GOT3 (cell line): ENCODE measurements around the gene UCP2.

Source experiments
- DNase-seq: peaks from one replicate; lab custom pipeline; 2025; ENCODE audit warnings: mixed read lengths; lab: John Stamatoyannopoulos, UW

UCP2 gene

DNA sequence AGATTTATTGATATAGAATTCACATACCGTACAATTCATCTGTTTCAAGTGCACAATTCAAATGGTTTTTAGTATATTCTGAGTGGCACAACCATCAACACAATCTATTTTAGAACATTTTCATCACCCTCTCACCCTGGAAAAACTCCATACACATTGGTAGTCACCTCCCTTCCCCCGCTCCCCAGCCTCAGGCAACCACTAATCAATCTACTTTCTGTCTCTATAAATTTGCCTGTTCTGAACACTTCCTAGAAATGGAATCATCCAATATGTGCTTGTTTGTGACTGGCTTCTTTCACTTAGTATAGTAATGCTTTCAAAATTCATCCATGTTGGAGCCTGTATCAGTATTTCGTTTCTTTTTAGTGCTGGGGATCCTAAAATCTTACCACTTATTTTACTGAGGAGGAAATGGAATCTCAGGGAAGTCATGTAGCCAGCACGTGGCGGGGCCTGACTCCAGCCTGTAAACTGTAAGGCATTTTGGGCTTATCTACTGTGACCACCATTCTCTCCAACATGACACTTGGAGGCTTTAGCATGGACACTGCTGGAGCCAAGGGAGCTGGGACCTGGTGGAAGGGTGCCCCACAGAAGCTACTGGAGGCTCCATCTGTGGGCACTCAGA lies 27.1 kb upstream of the UCP2 start:
- no peak for DNase-seq

DNA sequence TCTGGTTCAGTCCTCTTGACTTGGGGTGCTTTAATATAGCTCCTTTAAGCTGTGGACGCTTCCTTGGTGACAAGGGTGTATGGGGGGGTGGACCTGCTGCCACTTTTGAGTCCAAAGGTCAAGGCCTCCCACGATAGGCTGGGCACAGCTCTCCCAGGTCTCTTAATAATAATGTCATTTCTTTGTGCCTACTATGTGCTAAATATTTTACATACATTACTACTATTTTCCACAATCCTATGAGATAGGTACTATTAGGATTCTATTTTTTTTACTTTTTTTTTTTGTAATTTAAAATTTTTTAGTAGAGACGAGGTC lies 26.5 kb upstream of the UCP2 start:
- no peak for DNase-seq

DNA sequence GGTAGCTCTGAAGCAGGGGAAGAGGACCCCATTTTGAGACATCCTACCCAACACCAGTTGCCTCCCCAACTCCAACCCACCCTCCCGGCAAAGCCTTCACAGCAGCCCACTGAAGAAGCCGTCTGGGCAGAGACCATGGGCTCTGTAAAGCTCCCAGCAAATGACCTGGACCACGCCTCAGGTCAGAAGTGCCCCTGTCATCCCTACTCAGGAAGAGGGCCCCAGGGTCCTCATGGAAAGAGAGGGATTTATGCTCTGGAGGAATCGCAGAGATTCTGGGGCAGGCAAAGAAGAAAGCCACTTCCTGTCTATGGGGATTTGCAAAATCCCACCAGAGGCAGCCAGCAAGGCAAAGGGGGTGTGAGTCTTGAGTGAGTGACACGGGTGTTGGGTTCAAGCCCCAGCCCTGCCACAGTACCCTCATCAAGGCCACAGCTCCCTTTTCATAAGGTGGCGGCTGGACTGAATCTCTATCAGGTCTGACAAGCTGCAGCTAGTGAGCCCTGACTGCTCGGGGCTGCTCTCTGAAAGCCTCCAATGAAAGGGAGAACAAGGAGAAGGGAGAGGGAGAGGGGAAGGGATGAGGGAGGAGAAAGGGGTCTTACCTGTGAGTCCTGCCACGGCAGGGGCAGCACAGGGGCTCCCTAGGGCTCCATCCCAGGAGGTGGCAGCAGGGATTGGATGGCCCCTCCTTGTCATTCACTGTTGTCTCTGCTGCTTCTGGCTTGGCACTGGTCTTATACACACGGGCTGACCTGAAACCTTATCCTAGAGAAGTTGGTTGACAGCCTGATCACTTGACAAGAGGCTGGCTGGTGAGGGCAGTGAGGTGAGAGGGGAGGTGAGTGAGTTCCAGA lies 26.0 kb upstream of the UCP2 start, which contains the start of gene UCP3:
Gene UCP3 (minus strand): TSS at position 713 of the 857 bp plus-strand sequence. CDS start 2,043 bp downstream, outside the sequence.
- DNase-seq = no peak

DNA sequence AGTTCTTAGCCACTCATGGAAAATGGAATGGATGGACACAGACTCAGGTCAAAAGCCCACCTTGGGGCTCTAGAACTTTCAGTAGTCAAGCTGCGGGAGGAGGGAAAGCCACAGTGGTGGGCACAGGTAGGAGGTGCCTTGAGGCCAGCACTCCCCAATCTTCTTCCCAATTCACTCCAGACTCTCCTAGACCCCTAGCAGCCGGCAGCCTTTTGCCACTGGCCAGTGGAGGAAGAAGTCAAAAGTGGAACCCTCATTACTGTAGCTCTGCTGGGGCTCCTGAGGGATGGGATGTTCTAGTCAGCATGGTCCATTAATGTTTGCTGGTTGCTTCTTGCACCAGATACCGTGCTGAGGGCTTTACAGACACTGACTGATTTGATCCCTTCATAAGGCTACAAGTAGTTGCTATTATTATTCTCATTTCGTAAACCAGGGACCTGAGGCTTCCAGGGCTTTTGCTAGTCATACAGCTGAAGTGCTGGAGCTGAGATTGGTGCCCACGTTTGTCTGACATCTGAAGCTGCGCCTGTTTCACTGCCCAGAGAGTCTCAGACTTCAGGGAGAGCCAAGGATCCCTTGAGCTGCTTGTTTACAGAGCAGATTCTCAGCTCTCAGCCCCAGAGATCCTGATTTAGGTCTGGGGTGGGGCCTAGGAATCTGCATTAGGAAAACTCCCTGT lies 25.2 kb upstream of the UCP2 start:
- DNase-seq = no peak

DNA sequence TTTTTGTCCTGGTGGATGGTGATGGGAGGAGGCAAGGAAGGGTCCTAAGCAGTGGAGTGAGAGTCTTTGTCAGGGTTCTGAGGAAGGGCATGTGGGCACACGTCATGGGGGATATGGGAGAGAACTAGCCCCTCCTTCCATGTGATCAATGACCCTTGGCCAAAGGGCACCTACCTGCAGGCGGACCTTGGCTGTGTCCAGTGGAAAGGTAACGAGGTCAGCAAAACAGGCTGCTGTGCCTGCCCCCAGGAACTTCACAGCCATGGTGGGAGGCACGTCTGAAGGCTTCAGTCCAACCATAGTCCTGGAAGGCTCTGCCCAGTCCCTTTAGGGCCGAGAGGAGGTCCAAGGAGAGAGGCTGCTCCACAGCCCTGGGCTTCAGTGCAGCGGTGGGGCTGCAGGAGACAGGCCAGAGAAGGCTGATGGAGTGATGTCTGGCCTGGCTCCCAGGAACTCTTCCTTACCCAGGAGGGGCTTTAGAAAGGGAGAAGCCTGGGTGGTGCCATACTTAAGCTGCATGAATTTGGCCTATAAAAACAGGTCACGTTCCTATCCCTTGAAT lies 24.2 kb upstream of the UCP2 start:
- no peak for DNase-seq

DNA sequence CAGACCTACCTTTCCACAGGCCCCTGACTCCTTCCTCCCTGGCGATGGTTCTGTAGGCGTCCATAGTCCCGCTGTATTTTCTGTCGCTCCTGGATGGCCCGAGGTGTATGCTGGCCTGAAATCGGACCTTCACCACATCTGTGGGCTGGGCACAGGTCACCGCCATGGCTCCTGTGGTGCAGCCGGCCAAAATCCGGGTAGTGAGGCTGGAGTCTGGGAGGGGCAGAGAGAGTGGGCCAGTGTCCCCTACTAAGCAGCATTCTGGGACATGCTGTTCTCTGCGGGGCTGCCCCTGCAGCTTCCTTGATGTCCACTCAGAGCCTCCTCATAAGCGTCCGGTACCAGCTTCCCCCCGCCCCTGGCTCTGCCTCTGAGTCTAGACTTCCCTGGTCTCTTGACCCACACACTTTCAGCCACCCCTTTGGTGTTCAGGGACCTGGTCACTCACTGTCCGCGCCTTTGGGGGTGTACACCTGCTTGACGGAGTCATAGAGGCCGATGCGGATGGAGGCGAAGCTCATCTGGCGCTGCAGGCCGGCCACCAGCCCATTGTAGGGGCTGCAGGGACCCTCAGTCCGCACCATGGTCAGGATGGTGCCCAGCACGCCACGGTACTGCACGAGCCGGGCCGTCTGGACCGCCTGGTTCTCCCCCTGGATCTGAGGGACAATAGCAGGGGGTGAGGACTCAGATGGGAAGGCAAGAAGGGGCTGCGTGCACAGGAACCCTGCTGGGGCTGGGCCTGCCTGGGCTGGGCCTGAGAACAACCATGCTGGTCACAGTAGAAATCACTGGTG lies 23.3 kb upstream of the UCP2 start:
- no peak for DNase-seq

DNA sequence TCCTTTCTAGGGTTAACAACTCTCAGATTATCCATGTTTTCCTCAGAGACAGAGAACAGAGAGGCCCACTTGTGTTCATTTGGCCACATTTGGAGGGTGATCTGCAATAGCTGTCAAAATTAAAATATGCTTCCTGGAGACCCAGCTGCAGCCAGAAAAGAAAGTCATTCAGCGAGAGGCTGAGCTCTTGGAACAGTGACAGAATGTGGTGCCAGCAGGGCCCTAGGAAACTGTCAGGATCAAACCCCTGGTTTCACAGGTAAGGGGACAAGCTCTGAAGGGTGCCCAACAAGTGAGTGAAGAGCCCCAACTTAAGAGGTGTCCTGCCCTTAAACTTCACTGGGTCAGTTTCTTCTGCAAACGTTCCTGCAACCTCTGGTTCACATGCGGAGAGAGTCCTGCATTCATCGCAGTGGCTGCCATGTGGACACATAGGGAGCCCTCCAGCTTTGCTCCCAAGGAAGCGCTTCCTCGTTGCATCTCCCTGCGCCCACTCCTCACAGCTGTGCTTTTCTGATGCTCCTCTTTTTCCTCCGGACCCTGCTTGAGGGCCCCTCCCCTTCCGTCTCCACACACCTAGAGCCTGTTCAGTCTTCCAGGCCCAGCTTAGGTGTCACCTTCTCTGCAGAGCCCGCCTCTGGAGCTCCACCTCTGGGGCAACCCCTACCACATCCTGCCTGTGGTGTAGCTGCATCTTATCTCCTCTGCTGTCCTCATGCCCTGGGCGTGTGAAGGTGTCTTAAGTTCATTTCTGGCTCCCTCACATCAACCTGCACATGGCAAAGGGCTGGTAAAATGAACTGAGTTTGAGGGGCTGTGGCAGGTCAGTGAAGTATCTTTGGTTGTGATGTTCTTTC lies 22.3 kb upstream of the UCP2 start:
- DNase-seq = no peak

DNA sequence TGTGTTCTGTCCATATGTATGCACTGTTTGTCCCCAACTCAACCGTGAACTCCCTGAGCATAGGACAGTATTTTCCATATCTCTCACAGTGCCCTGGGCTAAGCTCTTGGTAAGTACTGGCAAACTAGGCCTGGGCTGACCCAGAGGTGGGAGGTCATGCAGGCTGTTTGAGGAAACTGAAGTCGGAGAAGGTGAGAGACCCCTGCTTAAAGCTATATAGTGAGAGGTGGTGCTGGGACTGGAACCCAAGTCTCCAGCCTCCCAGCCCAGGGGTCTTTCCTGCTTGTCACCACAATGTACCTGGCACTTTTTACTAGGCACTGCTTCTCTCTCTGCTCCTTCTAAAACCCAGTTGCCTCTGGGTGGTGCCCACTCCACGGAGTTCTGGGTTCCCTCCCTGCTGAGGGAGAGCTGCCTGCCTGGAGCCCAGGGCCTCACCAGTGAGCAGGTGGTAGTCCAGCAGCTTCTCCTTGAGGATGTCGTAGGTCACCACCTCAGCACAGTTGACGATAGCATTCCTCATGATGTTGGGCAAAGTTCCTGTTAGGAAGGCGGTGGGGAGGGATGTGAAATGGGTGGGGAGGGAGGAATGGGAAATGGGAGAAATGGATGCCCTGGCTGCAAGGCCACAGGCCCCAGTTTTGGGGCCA lies 21.5 kb upstream of the UCP2 start:
- no peak for DNase-seq

DNA sequence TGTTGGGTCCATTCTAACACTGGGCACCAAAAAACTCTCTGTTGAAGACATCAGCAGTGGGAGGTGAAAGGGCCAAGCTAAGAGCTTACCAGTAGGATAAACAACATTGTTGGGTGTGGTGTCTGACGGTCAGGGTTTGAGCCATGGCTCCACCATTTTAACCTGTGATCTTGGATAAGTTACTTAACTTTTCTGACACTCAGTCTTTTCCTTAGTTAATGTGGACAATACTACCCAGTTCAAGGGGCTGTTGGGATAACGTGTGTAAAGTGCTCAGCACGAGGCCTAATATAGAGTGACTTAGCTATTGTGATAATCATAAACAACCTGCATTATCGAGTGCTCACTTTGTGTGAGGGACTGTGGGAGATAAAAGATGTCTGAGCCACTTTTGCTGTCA lies 20.2 kb upstream of the UCP2 start:
- no peak for DNase-seq

DNA sequence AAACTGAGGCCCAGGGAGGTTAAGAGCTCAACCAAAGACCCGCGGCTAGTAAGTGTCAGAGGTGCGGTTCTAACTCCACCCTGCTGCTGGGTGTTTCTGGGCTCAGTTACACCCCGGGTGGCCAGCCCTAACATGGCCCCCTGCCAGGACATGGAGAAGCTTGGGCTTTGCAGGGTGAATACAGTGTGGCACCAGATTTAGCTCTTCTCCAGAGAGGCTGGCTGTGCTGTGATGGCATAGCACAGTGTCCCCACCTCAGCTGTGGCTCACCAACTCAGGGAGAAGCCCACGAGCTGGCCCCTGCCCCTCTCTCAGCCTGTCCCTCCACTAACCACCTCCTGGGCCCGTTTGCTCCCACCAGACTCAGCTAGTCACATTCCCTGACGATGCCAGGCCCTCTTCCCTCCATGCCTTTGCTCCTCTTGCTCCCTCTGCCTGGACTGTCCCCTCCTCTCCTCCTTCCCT lies 19.2 kb upstream of the UCP2 start:
- DNase-seq = no peak

DNA sequence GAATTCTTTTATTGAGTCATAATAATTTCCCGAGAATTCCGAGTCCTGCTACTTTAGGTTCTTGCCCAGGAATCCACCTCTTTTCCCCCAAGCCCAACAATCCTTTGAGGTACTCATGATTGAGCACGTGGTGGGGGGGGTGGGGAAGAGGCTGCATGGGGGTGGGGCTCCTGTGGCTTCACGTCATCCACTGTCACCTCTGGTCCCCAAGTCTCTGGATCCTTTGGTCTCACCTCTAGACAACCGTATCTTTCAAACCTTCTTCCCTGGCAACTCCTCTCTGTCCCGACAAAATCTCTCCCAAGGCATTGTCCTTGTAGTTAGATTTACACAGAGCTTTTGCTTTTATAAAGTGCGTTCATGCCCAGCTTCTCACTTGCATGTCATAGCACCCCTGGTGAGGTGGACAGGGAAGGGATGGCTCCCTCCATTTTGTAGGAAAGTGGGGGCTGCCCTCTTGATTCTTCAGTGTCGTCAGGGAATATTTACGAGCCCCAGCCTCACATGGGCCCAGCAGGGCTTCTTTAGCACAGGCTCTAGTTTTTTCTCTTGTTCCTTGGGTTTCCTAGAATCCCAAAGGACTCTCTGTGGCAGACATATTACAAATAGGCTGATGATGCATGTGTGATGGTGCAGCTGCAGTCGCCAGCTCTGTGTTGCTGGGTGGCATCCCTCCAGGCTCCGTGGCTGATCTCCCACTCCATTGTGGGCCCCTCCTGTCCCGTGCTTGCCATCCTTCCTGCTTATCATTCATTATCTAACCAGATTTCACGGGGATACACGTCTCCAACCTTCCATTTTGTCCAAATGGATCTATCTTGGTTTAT lies 17.9 kb upstream of the UCP2 start:
- no peak for DNase-seq

DNA sequence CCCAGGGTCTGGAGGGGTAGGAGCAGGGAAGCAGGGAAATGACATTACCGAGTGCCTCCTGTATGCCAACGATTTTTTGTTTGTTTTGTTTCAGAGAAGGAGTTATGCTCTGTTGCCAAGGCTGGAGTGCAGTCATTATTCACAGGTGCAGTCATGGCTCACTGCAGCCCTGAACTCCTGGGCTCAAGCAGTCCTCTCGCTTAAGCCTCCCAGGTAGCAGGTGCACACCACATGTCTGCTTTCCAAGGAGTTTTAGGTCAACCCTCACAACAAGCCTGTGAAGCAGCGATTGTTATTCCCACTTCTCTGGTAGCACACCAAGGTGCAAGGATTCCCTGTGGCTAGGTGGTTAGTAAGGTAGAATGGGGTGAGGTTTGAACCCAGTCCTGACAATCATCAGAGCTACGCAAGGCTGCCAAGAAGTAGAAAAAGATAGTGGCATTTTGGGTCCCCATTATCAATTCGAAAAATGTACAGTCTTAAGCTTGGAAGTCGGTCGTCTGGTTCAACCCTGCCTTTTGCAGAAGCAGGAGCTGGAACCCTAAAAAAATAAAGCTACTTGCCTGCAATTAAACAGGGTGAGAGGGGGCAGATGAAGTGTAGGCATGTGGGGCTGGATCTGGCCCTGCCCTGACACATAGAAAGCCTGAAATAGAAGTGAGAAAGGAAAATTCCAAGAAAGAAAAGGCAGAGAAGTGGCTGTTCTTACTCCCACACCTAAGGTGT lies 17.1 kb upstream of the UCP2 start:
- no peak for DNase-seq

DNA sequence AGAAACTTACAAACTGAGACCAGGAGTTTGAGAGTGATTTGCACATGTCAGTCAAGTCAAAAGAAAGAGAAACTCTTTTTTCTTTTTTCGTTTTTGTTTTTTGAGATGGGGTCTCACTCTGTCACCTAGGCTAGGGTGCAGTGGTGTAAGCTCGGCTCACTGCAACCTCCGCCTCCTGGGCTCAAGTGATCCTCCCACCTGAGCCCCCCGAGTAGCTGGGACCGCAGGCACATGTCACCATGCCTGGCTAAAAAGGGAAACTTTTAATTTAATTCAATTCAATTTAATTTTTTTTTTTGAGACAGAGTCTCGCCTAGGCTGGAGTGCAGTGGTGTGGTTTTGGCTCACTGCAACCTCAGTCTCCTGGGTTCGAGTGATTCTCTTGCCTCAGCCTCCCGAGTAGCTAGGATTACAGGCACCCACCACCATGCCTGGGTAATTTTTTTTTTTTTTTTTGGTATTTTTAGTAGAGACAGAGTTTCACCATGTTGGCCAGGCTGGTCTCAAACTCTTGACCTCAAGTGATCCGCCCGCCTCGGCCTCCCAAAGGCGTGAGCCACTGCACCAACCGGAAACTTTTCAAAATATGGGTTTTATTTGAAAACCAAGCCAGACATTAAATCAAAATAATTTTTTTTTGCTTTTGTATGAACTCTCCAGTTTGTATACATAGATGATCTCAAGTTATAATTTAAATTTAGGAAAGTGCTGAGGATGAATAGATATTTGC lies 16.4 kb upstream of the UCP2 start:
- no peak for DNase-seq

DNA sequence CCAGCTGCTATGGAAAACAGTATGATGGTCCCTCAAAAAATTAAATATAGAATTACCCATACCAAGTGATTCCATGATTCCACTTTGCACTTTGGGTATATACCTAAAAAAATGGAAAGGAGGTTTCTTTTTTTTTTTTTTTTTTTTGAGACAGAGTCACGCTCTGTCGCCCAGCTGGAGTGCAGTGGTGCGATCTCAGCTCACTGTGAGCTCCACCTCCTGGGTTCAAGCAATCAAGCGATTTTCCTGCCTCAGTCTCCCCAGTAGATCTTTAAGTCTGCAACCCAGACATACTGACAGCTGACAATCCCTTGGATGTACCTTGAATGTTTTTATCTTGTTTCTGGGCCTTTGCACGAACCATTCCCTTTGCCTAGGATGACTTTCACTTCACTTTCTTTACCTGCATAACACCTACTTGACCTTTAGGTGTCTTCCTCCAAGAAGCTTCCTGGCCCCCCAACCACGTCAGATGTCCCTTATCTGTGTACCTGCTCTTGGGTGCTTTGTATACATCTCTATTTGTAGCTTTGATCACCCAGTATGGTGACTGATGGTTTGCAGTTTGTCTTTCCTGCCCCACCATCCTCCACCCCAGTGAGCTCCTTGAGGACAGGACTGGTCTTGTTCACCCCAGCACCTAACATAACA lies 14.6 kb upstream of the UCP2 start:
- DNase-seq = no peak

DNA sequence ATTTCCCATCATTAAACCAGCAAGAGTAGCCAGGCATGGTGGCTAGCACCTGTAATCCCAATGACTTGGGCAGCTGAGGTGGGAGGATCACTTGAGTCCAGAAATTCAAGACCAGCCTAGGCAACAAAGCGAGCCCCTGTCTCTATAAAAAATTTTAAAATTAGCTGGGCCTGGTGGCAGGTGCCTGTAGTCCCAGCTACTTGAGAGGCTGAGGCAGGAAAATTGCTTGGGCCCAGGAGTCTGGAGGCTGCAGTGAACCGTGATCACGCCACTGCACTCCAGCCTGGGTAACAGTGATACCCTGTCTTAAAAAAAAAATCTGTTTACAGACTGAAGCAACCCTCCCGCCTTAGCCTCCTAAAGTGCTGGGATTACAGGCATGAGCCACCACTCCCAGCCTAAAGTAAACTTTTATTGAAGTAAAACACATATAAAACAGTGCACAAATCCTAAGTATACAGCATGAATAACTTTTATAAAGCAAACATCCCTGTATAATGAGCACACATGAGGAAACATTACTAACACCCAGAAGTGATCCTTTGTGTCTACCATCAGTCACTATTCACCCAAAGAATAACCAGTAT lies 13.6 kb upstream of the UCP2 start:
- no peak for DNase-seq

DNA sequence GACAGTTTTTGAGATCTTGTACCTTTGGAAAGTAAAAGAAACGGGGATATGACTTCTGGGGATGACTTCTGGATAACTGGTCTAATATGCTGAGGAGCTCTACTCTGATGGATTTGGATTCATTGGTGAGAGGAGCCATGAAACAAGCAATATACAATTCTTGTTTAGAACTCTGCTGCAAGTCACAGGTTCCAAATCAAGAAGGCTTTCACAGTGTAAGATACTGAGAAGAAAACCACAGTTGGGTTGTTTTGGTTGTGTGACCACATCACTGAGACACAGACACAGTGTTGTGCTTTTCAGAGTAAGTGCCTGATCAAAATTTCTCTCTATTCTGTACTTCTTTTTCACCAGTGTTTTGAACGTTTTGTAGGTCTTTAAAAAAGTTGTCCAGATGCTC lies 13.1 kb upstream of the UCP2 start:
- DNase-seq = no peak

DNA sequence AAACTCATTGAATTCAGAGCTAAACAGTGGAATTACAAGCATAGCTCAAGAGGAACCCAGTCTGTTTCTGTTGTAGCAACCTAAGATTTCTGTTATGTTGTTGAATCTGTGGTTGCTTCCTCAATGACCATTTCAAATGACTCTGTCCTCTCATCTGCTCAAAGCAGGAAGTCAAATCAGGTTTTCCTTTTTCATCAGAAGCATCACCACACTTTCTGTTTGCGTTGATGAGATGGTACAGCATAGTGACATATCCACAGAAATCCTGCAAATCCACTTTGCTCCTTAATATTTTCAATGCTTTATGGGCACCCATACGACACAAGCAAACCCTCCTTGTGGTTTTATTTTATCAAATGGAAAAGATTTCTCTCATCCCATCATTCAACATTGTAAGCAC lies 12.6 kb upstream of the UCP2 start:
- no peak for DNase-seq
